T follicular helper cell (primary cell): ENCODE data around the gene PLCB3.
A peak's percentile ranks its signal among the peaks of the same experiment; 100 is the strongest.

ENCODE experiments used
- DNase-seq: peaks from one replicate; pipeline ENCODE4 v3.0.0-alpha.2; 2020; ENCODE audit warnings: low read depth
- total RNA-seq, 2 experiments: gene quantifications; one replicate each; lab custom pipeline; 2026; lab: John Stamatoyannopoulos, UW

PLCB3 gene
- total RNA-seq: 13.5 to 36.5 reads per million in 2 experiments

DNA sequence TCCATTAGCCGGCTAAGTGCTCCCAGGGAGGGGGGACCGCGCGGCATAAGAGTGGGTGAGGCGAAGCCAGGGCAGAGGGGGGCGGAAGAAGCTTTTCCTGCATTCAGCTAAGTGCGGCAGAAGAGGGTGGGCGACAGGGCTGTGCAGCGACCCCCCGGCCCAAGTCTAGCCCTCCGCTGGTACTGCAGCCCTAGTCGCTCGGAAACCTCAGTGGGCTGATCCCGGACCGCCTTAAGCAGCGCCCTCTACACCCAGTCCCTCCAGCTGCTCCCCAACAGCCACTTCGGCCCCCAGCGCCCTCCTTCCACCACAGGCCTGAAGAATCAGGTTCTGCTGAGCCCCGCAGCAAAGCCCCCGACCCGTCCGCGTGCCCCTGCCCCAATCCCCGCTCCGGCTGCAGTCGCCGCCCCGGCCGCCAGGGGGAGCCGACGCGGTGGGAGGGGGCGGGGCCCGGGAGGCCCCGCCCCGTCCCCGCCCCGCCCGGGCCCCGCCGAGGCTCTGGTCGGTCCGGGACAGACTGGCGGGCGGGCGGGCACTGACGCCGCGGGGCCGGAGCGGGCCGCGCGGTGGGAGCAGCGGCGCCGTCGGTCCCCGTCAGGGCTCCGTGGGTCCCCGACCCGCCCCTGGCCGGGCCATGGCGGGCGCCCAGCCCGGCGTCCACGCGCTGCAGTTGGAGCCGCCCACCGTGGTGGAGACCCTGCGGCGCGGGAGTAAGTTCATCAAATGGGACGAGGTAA, at the start of gene PLCB3:
TSS of gene PLCB3 (plus strand) at position 515 of the 737 bp plus-strand sequence. CDS start at position 635, 120 bp downstream.
- peak; percentile 41 for DNase-seq

DNA sequence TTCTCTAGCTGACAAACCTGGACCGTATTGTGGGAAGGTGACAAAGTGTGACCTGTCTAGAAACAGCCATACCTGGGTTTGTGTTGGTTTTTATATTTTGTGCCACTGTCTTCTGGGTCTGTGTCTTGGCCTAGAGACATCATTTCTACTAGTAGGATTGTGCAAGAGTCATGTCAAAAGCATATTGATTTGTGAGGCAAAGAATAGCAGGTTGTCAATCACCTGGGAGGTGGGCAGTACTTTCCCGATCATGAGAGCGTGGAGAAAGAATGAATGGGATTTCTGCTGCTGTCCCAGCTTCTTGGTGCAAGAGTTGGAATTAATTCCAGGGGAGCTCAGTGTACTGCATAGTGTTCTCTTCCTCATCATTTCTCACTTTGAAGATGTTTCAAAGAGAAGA, 49.8 kb upstream of the PLCB3 start:
- no peak for DNase-seq

DNA sequence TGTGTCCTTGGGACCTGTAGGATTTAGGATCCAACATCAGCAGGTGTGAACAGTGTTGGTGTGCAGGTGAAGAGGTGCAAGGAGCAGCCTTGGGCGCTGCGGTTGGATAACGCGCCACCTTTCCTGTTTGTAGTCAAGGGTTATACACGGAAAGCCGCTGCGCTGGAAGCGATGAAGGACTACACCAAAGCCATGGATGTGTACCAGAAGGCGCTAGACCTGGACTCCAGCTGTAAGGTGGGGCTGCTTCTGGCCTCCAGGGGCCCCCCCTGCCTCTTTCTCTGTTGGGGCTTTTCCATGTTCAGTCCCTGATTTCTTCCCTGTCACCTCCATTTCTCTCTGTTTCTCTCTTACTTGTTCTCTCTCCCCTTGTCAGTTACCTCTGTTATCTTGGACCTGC, 48.3 kb upstream of the PLCB3 start:
- DNase-seq: no peak

- no peak for DNase-seq
Measured at GRCh38 chr11:64203421-64204079, 47.8 kb upstream of the PLCB3 start.

GRCh38 chr11:64204080-64204440, 47.3 kb upstream of the PLCB3 start:
- no peak for DNase-seq

- DNase-seq: peak; percentile 83
Measured at GRCh38 chr11:64204464-64204989, 46.8 kb upstream of the PLCB3 start.

- DNase-seq: peak; percentile 54
Measured at GRCh38 chr11:64206457-64207255, 44.7 kb upstream of the PLCB3 start, which contains the start of gene FERMT3. TSS of gene FERMT3 (plus strand) at chr11:64206721. CDS start at chr11:64207365, 644 bp downstream.

- peak; percentile 51 for DNase-seq
Measured at GRCh38 chr11:64207256-64208085, 43.9 kb upstream of the PLCB3 start.

GRCh38 chr11:64208086-64208795, 43.1 kb upstream of the PLCB3 start:
- no peak for DNase-seq

- DNase-seq: no peak
Measured at GRCh38 chr11:64208796-64209562, 42.4 kb upstream of the PLCB3 start.

DNA sequence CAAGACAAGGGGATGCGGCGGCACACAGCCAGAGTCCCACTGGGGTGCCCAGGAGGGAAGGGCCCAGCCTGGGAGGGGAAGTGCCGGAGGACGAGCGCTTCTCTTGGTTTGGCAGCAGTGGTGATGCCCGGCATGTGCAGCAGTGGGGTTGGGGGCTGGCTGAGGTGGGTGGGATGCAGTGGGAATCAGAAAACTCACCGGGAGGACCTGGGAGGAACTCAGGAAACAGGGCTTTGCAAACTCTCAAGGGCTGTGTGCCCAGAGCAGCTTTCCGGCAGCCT, 41.8 kb upstream of the PLCB3 start:
- DNase-seq: no peak

- DNase-seq: no peak
Measured at GRCh38 chr11:64210301-64211020, 40.9 kb upstream of the PLCB3 start.

GRCh38 chr11:64211181-64211872, 40.0 kb upstream of the PLCB3 start:
- DNase-seq: no peak

- DNase-seq: no peak
Measured at GRCh38 chr11:64216879-64217278, 34.5 kb upstream of the PLCB3 start.

DNA sequence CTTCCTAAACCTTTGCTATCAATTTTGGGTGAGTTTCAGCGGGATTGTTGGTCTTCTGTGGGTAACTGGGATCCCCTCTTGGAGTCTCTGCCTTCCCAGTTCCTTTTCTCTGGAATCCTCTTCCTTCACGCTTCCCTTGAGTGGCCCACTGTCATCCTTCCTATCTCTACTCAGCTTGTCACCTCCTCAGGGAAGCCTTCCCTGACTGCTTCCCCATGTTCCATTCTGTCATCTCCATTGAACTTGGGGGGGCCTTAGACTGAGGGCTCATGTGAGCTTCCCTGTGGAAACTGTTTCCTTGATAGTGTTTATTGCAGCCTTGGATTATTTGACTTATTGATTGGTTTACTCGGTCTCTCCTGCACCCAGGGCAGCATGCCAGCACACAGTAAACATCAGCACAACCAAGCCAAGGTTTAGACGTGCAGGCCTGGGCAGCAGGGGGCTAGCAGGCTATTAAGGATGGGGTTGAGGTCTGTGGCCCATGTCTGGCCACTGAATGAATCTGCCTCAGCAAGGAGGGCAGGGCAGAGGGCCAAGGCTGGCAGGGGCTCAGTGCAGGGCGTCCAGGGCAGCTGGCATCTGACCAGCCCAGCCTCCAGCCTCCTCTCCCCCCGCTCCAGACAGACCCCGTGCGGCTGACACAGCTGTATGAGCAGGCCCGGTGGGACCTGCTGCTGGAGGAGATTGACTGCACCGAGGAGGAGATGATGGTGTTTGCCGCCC, 32.5 kb upstream of the PLCB3 start:
- DNase-seq: no peak

DNA sequence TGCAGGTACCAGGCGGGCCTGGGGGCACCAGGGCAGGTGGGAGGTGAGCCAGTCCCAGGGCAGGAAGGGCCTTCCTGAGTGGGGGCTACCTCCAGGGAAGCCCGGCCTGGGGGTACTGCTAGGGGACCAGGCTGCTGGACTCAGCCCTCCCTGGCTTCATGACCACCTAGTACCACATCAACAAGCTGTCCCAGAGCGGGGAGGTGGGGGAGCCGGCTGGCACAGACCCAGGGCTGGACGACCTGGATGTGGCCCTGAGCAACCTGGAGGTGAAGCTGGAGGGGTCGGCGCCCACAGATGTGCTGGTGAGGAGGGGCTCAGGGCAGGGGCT, 32.0 kb upstream of the PLCB3 start:
- no peak for DNase-seq

DNA sequence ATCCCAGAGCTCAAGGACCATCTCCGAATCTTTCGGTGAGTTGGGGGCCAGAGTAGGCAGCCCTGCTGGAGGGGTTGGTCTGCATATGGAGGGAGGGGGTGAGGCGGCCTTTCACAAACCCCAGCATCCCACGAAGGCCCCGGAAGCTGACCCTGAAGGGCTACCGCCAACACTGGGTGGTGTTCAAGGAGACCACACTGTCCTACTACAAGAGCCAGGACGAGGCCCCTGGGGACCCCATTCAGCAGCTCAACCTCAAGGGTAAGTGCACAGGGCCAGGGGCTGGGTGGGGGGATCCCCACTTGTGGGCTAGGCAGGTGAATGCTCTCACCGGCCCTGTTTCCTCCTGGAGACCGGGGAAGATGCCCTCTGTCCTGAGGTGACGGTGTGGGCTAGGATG, 31.6 kb upstream of the PLCB3 start:
- no peak for DNase-seq

DNA sequence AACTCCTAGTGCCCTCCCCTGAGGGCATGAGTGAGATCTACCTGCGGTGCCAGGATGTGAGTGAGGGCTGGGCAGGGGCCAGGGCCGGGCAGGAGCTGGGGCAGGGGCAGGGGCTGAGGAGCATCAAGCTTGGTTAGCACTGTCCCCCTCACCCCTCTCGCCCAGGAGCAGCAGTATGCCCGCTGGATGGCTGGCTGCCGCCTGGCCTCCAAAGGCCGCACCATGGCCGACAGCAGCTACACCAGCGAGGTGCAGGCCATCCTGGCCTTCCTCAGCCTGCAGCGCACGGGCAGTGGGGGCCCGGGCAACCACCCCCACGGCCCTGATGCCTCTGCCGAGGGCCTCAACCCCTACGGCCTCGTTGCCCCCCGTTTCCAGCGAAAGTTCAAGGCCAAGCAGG, 31.1 kb upstream of the PLCB3 start:
- DNase-seq: no peak
